T1000 (cell line): Measurements from ENCODE around the gene DIAPH2.

Experiments used
- DNase-seq: peaks from one replicate; lab custom pipeline; 2025; ENCODE audit warnings: mixed read lengths; lab: John Stamatoyannopoulos, UW

DIAPH2 gene

GRCh38 chrX:97309487-97310116 is 625.0 kb downstream of the DIAPH2 start:
- DNase-seq = no peak

- DNase-seq = no peak
Observed at GRCh38 chrX:97310373-97310772, 625.7 kb downstream of the DIAPH2 start.

GRCh38 chrX:97311066-97311778 is 626.6 kb downstream of the DIAPH2 start:
- no peak for DNase-seq

GRCh38 chrX:97314345-97314744 is 629.7 kb downstream of the DIAPH2 start:
- no peak for DNase-seq

GRCh38 chrX:97315939-97316338 is 631.3 kb downstream of the DIAPH2 start:
- DNase-seq = no peak

GRCh38 chrX:97320305-97320704 is 635.7 kb downstream of the DIAPH2 start:
- no peak for DNase-seq

GRCh38 chrX:97322401-97322800 is 637.8 kb downstream of the DIAPH2 start:
- DNase-seq = no peak

- no peak for DNase-seq
Observed at GRCh38 chrX:97326456-97326855, 641.8 kb downstream of the DIAPH2 start.

GRCh38 chrX:97328853-97329390 is 644.3 kb downstream of the DIAPH2 start:
- DNase-seq = no peak

- no peak for DNase-seq
Observed at GRCh38 chrX:97330151-97330550, 645.5 kb downstream of the DIAPH2 start.

- DNase-seq = no peak
Observed at GRCh38 chrX:97332963-97333362, 648.3 kb downstream of the DIAPH2 start.

- no peak for DNase-seq
Observed at GRCh38 chrX:97334850-97335249, 650.2 kb downstream of the DIAPH2 start.

- DNase-seq = no peak
Observed at GRCh38 chrX:97344724-97345123, 660.1 kb downstream of the DIAPH2 start.

- DNase-seq = no peak
Observed at GRCh38 chrX:97358941-97359340, 674.3 kb downstream of the DIAPH2 start.

GRCh38 chrX:97363843-97364242 is 679.2 kb downstream of the DIAPH2 start:
- DNase-seq = no peak

- no peak for DNase-seq
Observed at GRCh38 chrX:97366237-97366636, 681.6 kb downstream of the DIAPH2 start.

- DNase-seq = no peak
Observed at GRCh38 chrX:97367125-97367524, 682.5 kb downstream of the DIAPH2 start.

GRCh38 chrX:97369947-97370346 is 685.3 kb downstream of the DIAPH2 start:
- no peak for DNase-seq

GRCh38 chrX:97372001-97372766 is 687.5 kb downstream of the DIAPH2 start:
- no peak for DNase-seq

GRCh38 chrX:97374266-97374665 is 689.6 kb downstream of the DIAPH2 start:
- no peak for DNase-seq

- DNase-seq = no peak
Observed at GRCh38 chrX:97380200-97380599, 695.6 kb downstream of the DIAPH2 start.

- DNase-seq = no peak
Observed at GRCh38 chrX:97384685-97385084, 700.0 kb downstream of the DIAPH2 start.

GRCh38 chrX:97387004-97387403 is 702.4 kb downstream of the DIAPH2 start:
- DNase-seq = no peak
